Stimulated activated naive CD8-positive, alpha-beta T cell treated with anti-CD3 and anti-CD28 coated beads, Interleukin-15, Interleukin-2, amounts not matched to agents 100 U/mL and 50 U/mL, for 24 hours (primary cell): ENCODE results near the gene PAXIP1.

Experiments
- ATAC-seq: fragments of 150-1000 bp; cut with Tn5 transposase; one replicate; pipeline ENCODE4 v1.10.0; 2021
- DNase-seq: peaks from one replicate; pipeline ENCODE4 v3.0.0; 2021

PAXIP1 gene

DNA sequence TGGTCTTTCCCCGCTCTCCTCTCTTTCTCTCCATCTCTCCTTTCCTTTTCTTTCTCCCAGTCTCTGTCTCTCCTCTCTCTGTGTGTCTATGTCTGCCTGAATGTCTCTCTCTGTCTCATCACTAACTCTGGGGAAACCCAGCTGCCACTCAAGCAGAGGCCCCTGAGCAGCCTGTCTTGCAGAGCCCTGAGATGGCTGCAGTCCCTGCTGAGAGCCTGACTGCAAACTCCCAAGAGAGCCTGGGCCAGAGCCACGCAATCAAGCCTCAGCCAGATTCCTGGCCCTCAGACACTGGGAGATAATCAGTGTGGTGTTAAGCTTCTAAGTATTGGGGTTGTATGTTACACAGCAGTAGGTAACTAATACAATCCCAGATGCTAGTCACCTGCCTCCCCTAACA is 91.5 kb downstream of the PAXIP1 start:
- ATAC-seq, result no peak
- no peak for DNase-seq

DNA sequence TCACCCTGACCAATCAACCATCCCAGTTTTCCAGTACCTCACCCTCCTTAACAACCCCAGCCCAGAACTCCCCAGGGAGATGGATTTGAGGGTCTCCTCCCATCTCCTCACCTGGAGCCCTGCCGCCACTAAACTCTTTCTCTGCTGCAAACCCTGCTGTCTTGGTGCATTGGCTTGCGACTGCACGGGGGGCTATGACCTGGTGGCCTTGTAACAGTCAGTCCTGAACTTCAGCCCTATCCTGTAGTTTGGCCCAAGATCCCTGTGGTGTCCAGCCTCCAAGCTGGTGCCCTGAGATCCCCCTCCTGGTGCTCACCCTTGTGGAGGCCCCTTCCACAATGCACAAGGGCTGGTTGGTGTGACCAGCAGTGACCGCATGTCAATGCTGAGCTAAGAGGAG is 91.9 kb downstream of the PAXIP1 start:
- ATAC-seq (no peak), DNase-seq (no peak)

DNA sequence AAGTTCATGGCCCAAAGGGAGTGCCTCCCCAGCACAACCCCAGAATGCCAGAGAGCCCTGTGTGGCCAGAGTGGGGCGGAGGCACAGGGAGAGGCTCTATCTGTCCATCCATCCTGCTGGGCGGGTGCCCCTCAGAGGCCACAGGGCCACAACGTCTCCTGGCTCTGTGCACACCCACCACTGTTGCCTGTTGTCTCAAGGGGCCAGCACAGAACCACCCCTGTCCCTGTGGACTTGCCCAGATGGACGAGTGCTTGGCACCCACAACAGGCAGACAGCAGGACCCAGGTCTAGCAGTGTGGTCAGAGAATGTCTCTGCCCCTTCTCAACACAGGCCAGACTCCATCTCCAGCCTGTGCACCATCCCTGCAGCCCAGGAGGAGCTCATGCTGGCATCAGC is 92.8 kb downstream of the PAXIP1 start:
- DNase-seq (no peak), ATAC-seq (no peak)

DNA sequence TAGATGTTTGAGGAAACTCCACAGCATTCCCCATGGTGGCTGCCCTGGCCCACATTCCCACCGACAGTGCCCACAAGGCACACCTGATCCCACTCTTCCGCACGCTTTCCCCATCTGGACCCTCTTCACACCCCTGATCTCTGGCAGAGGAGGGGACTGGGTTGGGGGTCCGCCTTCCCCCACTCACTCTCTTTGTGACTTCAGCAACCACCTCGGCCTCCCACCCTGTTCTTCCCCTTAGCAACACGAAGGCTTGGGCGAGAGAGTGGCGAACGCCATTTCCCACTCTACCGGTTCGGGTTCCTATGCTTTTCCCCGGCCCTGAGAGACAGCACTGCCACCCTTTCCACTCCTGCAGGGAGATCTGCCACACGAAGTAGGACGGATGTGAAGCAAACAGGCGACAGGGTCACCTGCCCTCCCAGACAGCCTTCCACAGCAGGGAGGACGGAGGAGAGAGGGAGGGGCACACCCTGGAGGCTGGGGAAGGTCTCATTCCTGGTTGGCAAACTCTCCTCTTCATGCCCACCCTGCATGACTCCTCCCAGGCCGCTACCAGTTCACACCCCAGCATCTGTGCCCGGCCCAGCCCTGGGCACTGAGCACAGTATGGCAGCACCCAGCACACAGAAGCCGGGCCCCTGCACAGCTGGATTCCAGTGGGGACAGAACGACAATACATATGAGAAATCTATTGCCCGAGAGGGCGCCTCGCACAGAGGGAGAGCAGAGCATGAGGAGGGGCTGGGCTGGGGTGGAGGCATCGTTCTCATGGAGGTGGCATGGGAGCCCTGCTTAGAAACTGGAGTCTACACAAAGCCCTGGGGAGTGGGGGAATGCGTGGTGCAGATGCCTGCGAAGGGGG is 93.5 kb downstream of the PAXIP1 start:
- ATAC-seq, result no peak

DNA sequence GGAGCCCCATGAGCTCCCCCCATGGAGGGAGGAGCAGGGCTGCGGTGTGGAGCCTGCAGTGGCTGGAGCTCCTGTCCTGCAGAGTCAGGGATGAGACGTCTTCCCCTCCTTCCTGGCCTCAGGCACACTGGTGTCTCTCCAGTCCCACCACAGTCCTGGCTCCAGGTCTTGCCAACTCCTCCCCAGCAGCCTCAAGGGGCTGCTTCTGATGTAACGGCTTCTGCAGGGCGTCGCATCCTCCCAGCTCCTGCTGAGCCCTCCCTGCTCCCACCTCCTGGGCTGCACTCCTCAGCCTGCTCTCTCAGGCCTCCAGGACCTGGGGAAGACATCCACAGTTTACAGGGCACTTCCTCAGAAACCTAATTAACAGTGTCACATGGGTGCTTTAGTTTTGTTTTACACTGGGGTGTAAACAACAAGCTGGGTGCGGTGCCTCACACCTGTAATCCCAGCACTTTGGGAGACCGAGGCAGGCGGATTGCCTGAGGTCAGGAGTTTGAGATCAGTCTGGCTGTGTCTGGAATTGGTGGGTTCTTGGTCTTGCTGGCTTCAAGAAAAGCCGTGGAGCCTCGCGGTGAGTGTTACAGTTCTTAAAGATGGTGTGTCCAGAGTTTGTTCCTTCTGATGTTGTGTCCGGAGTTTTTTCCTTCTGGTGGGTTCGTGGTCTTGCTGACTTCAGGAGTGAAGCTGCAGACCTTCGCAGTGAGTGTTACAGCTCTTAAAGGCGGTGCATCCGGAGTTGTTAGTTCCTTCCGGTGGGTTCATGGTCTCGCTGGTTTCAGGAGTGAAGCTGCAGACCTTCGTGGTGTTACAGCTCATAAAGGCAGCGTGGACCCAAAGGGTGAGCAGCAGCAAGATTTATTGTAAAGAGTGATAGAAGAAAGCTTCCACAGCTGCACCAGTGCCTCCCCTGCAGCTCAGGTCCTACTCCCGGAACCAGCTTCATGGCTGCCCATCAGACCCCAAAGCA is 95.0 kb downstream of the PAXIP1 start:
- no peak for ATAC-seq
- no peak for DNase-seq

More for the DNA sequence above, 93.5 kb downstream of the PAXIP1 start:
- no peak for DNase-seq

DNA sequence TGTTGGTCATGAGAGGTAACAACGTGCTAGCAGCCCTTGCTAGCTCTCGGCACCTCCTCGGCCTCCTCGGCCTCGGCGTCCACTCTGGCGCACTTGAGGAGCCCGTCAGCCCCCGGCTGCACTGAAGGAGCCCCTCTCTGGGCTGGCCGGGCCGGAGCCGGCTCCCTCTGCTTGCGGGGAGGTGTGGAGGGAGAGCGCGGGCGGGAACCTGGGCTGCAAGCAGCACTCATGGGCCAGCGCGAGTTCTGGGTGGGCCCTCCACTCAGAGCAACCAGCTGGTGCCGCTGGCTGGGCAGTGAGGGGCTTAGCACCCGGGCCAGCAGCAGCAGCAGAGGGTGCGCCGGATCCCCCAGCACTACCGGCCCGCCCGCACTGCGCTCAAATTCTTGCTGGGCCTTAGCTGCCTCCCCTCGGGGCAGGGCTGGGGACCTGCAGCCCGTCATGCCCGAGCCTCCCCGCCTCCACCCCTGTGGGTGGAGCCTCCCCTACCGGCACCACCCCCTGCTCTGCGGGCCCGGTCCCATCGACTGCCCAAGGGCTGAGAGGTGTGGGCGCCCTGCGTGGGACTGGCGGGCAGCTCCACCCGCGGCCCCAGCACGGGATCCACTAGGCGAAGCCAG is 96.1 kb downstream of the PAXIP1 start:
- ATAC-seq (no peak), DNase-seq (no peak)

DNA sequence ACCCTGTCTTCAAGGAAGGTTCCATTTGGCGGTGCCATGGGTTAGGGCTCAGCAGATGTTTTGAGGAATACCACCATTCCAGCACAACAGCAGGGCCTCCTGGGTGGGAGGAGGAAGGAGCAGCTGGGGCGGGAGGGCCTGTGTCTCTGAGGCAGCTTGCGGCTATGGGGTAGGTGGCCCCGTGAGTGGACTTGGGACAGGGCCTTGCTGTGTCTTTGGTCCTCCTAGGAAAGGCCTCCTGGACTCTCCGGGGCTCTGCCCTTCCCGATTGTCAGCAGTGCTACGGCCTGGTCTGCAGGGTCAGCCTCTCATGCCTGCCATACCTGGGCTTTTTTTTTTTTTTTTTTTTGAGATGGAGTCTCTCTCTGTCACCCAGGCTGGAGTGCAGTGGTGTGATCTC is 96.7 kb downstream of the PAXIP1 start:
- DNase-seq (no peak), ATAC-seq (no peak)

DNA sequence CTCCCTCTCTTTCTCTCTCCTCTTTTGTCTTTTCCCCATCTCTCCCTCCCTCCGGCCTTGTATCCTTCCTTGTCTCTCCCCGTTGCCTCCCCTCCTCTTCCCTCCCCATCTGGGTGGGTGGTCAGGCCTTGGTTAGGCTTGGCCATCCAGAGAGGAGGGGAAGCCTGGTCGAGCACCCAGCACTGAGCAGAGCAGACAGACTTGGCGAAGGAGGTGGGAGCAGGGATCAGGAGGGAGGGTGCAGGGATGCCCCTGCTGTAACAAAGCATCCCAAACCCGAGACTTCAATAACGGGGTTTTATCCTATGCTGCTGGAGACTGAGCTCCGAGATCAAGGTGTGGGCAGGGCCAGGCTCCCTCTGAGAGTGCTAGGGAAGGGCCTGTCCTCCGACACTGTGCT is 97.3 kb downstream of the PAXIP1 start:
- no peak for ATAC-seq
- DNase-seq, result no peak

DNA sequence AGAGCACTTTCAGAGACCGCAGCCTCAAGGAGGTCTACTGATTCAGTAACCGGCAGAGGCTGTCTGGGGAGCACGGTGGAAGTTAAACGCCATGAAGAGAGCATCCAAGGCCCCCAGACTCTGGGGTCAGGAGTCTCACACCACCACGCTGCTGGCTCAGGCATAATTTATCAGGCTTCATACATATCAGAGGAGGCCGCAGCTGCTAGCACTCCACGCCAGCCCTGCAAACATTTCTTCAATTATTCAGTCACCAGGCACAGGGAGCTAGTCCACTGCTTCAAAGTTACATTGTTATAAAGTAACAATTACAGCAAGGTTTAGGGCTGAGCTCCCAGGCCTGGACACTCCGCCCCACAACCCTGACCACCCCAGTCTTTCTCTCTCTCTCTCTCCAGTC is 97.8 kb downstream of the PAXIP1 start:
- DNase-seq, result no peak
- no peak for ATAC-seq

DNA sequence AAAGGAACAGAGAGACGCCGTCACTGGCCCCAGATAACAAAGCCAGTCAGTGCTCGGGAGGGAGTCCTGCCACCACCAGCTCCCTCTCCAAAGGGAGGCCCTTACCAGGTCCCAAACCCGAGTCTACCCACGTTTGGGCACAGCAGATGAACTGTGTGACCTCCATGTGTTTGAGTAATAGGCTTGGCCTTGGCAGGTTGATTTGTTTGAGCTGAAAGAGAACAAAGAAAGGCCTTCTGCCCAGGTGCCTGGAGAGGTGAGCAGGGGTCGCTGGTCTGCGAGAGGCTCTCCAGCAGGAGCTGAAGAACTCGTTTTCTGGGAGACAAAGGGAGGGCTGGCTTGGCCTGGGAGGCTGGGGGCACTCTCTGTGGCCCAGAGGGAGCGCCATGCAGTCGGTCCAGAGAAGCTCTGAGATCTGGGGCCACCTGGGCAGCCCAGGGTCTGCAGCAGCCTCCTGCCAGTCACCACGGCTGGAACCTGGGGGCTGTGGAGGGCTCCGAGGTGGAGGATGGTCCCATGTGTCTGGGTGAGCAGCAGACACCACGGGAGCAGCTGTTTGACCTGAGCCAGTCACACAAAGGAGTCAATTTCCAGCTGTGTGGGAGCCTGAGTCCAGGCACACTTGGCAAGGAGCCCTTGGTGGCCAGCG is 99.7 kb downstream of the PAXIP1 start:
- DNase-seq (no peak), ATAC-seq (no peak)

DNA sequence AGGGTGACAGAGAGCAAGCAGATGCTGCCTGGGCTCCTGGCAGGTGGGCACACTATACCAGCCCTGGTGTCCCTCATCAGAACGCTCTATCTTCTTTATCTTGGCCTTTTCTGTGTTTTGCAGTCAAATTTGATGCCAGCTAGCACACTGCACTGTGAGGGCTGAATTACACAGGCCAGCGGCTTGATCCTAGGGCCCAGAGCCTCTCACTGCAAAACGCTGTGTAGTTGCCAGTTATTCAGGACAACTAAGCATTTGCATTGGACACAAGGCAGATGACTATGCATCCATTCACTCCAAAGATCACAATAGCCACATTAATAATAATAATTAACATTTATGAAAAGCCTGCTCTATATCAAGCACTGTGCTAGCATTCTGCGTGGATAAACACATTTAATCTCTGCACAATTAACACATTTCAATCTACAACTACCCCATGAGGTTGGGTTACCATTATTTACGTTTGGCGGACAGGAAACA is 100.3 kb downstream of the PAXIP1 start:
- ATAC-seq, result no peak
- DNase-seq, result no peak

DNA sequence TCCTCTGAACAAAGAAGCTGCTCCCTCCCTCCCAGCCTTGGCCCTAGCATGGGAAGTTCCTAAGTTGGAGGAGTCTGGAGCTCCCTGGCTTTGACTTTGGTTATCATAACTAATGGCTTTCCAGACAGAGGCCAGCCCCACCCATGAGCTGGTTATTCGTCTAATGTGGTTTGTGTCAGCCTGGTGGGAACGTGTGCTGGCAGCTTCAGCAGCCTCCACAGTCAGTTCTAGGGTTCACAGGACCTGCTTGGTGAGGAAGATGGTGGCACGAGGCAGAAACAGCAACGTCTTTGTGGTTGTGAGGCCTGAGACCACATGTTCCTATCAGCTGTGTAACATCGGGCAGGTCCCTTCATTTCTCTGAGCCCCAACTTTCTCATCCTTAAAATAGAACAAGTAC is 103.1 kb downstream of the PAXIP1 start:
- DNase-seq (no peak), ATAC-seq (no peak)

DNA sequence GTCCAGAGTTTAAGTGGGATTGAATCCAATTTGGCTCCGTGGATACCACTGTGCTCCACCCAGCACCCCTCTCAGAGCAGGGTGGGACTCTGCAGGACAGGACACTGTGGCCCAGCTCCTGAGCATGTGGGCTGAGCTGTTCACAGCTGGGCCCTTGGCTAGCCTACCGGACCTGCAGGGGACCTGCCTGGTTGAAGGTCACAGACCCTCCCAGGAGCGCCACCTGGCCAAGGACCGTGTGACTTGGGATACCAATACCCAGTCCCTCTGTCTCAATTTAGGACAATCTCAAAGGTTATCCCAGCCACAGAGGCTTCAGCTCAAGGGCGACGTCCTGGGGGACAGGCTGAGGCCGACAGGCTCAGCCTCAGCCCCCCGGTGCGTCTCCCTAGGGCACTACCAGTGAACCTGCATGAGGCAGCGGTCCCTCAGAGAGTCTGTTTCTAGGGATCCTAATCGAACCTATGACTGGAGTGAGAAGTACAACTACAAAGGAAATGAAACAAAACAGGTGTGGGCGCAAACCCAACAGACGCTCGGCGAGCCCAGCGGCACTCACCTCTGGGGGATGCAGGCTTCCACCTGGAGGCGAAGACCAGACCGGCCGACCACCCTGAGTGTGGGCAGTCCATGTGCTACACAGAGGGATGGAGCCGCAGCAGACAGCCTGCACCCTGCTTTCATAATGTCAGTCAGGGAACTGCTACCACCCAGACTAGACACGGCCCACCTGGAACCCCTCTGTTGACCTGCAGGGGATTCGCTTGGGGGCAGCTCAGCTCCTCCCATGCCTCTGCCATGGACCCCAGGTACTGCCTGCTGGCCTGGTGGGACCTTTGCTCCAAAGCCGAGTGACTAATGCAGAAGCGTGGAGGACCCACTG is 103.7 kb downstream of the PAXIP1 start:
- ATAC-seq (no peak), DNase-seq (no peak)

DNA sequence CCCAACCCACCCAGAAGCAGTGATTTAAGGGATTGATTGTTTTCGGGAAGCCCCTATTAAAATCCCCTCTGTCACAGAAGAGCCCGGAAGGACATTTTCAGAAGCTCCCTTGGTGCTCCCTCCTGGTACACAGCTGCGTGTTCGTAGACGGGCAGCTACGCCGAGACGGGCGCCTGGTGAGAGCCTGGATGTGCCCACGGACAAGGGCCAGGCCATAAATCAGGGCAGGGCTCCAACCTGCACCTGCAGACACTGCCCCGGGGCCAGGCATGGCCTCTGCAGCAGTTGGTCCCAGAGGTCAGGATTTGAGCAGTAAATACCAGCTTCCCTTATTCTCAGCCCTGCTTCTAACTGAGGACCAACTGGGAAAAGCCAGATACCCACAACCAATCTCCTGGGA is 106.8 kb downstream of the PAXIP1 start:
- DNase-seq (no peak), ATAC-seq (no peak)
